WERI-Rb-1 (cell line): ENCODE measurements around the gene CETN1.

ENCODE experiments used
- DNase-seq: peaks from one replicate; pipeline ENCODE4 v3.0.0-alpha.2; 2020
- H3K27ac ChIP-seq: fragments of 250-450 bp; sonication (Bioruptor Pico); 2 replicates; pipeline ENCODE4 v1.5.1; 2020; ENCODE audit warnings: mild to moderate bottlenecking, moderate library complexity
- H3K27me3 ChIP-seq: fragments of 250-450 bp; sonication (Bioruptor Pico); 2 replicates; pipeline ENCODE4 v1.5.1; 2021; ENCODE audit warnings: mild to moderate bottlenecking, low read depth, moderate library complexity; ENCODE audit not compliant: insufficient read depth, severe bottlenecking
- H3K36me3 ChIP-seq: fragments of 250-450 bp; sonication (Bioruptor Pico); 2 replicates; pipeline ENCODE4 v1.5.1; 2020; ENCODE audit warnings: mild to moderate bottlenecking, moderate library complexity
- H3K4me3 ChIP-seq: 2 replicates; pipeline ENCODE4 v1.5.1; 2011; ENCODE audit warnings: low read depth, mild to moderate bottlenecking, control low read depth, low read length
- H3K9me3 ChIP-seq: fragments of 250-450 bp; sonication (Bioruptor Pico); 2 replicates; pipeline ENCODE4 v1.5.1; 2021; ENCODE audit warnings: mild to moderate bottlenecking, moderate library complexity; ENCODE audit not compliant: severe bottlenecking
- TF ChIP-seq, protein P1 (sequence below): IDR thresholded peaks from 2 replicates; pipeline ENCODE4 v1.5.1; 2011; ENCODE audit warnings: low read depth, mild to moderate bottlenecking, control low read depth, inconsistent platforms, low read length

CETN1 gene

DNA sequence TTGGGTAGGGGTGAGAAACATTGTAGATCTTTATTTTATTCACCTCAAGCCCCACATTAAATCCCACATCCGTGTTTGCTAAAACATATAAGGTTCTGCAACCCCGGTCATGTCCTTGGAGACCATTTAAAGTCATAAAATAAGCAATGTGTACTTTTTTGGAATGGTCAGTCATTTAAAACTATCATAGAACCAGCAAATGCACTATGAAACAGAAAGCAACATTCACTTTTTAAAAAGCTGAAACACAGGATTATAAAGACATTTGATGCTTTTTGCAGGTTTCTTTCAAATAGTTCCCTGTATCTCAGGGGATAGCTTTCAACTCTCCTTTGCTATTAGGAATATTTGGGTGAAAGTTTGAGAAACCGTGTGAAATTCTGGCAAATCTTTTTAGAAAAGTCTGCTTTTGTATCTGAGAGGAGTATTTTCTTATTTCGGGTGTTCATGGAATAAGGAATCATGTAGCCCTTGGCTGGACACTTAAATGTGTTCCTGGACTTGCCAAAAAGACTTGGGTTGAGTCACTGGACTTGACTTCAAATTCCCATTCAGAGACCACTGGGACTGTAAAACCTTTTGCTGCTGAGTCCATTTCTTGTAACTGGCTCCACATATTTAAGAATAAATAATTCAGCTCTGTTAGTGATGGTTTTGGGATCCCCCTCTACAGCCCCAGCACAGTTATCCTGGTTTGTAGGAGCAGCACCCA lies 5.9 kb upstream of the CETN1 start:
- TF ChIP-seq, protein P1, sequence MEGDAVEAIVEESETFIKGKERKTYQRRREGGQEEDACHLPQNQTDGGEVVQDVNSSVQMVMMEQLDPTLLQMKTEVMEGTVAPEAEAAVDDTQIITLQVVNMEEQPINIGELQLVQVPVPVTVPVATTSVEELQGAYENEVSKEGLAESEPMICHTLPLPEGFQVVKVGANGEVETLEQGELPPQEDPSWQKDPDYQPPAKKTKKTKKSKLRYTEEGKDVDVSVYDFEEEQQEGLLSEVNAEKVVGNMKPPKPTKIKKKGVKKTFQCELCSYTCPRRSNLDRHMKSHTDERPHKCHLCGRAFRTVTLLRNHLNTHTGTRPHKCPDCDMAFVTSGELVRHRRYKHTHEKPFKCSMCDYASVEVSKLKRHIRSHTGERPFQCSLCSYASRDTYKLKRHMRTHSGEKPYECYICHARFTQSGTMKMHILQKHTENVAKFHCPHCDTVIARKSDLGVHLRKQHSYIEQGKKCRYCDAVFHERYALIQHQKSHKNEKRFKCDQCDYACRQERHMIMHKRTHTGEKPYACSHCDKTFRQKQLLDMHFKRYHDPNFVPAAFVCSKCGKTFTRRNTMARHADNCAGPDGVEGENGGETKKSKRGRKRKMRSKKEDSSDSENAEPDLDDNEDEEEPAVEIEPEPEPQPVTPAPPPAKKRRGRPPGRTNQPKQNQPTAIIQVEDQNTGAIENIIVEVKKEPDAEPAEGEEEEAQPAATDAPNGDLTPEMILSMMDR: no peak
- no peak for DNase-seq
- no peaks in the 10 kb centered on the region for H3K9me3 ChIP-seq
- no peaks in the 10 kb centered on the region for H3K36me3 ChIP-seq
- H3K27ac ChIP-seq: no peak overlapping the region
- H3K4me3 ChIP-seq: no peak overlapping the region
- no peaks in the 10 kb centered on the region for H3K27me3 ChIP-seq

DNA sequence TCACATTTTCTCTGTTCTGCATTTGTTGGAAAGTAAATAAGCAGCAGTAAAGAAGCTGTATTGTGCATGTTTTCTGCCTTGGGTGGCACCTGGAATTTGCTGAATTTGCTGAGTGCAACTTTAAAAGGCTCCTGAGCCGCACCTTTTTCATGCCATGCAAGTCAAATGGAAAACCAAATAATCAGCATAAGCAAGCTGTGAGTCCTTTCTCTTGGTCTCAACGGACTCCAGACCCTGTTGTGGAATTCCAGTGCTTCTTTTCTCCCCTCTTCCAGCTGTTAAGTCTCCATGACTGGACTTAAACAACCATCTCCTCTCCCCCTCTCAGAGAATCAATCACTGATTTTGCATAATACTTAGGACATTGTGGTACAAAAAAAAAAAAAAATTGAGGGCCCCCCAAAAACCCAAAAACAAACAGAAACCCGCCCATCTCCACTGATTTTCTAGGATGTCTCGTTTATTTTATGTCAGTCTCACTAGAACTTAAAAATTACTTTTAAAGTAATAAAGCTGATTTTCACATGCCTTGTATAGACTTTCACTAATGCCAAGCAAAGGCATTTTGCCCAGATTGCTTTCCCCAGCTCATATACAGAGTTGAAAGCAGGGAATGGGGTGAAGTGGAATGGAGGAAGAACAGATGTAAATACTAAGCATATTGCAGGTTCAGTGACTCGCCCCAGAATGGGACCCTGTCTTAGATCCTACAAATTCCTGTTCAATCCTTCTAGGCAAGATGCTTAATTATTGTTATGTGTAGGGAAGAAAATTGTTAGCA lies 5.1 kb upstream of the CETN1 start:
- no peak overlapping the region for H3K4me3 ChIP-seq
- no peak for DNase-seq
- no peaks in the 10 kb centered on the region for H3K27me3 ChIP-seq
- no peak overlapping the region for H3K27ac ChIP-seq
- no peaks in the 10 kb centered on the region for H3K36me3 ChIP-seq
- TF ChIP-seq, protein P1: no peak
- no peaks in the 10 kb centered on the region for H3K9me3 ChIP-seq

DNA sequence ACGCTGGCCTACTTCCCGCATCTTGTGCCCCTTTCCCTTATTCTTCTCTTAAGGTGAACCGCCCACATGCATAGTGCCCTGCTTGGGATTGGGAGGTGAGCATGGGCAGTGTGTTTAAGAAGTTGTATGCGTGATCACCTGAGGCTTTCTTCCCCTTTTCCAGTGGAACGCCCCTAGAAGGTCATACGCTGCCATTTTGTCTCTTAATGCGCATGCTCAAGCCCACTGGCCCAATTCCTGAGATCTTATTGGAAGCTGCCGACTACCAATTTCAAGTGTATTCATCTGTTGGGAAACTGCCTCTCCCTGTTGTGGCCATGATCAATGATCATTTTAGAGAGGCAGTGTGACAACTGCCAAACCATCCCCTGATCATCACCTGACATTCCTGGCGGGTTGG lies 3.3 kb upstream of the CETN1 start:
- Histone ChIP-seq H3K9me3 (no peaks in the 10 kb centered on the region), H3K4me3 (no peak overlapping the region), H3K27me3 (no peaks in the 10 kb centered on the region), H3K36me3 (no peaks in the 10 kb centered on the region), H3K27ac (no peak overlapping the region)
- no peak for DNase-seq
- TF ChIP-seq, protein P1: no peak

DNA sequence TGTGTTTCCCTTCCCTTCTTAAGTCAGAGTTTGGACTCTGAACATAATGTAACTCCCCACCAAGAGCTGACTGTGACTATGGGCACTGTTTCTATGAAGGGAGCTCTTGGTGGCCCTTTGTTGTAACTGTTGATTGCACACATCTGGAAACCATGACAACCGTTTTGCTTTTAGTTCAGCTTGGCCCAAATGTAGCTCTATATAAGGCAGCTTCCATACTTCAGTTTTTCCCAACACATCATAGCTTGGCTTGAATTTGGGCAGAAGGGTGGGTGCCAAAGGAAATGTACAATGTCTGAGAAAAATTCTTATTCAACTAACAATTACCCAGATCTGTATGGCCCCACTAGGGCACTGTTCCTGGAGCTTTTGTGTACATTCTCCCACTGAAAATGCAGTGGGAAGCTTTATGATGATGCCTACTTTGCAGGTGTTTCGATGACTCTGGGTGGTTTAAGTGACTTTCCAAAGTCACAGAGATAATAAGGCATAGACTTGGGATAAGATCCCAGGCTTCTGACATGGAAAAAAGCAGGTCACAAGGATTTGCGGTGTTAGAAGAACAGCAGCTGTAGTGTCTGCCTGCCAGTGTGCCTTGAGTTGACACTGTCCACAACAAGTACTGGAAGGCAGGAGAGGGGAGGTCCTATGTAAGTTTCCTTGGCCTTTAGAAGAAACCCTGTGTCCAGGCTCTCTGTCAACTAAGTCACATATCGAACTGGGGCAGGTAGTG lies 2.4 kb upstream of the CETN1 start:
- no peak for DNase-seq

DNA sequence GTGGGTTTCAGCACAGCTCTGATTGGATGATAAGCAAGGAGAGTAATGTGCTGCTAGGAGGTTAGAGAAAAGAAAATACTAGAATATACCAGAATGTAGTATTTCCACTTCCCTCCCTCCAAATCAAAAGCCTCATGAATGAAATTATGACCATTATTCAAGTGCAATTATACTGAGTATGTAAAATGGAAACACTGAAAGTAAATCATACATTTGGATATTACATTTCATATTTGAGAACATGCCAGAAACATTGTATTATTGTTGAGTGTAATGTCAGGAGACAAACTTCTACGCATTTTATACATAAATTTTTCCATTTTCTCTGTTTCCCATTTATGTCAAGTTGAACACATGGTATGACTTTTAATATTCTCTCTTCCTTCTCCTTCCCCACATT lies 942 bp upstream of the CETN1 start:
- no peak for DNase-seq
- TF ChIP-seq, protein P1: no peak
- H3K27me3 ChIP-seq: no peaks in the 10 kb centered on the region
- H3K27ac ChIP-seq: no peak overlapping the region
- H3K9me3 ChIP-seq: no peaks in the 10 kb centered on the region
- no peaks in the 10 kb centered on the region for H3K36me3 ChIP-seq
- no peak overlapping the region for H3K4me3 ChIP-seq

More for the DNA sequence above, 2.4 kb upstream of the CETN1 start:
- TF ChIP-seq, protein P1: no peak
- Histone ChIP-seq H3K27ac (no peak overlapping the region), H3K27me3 (no peaks in the 10 kb centered on the region), H3K9me3 (no peaks in the 10 kb centered on the region), H3K4me3 (no peak overlapping the region), H3K36me3 (no peaks in the 10 kb centered on the region)
